ENCODE results near the gene TLK2.
"Not testable (repeated sequence)": the region's sequence is repeated elsewhere in the genome, so short reads cannot be mapped to it uniquely, and the experiment has no call there.

DNA sequence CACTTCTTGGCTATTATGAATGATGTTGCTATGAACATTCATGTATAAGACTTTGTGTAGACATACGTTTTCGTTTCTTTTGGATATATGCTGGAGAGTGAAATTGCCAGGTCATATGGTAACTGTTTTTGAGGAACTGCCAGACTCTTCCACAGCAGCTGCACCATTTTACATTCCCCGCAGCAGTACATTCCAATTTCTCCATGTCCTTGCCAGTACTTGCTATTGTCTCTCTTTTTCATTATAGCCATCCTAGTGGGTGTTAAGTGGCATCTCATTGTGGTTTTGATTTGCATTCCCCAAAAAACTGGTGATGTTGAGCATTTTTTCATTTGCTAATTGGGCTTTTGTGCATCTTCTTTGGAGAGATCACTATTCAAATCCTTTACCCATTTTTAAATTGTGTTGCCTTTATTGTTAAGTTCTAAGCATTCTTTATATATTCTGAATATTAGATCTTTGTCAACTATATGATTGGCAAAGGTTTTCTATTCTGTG is 64.7 kb downstream of the TLK2 start:
- TF ChIP-seq, protein P1, sequence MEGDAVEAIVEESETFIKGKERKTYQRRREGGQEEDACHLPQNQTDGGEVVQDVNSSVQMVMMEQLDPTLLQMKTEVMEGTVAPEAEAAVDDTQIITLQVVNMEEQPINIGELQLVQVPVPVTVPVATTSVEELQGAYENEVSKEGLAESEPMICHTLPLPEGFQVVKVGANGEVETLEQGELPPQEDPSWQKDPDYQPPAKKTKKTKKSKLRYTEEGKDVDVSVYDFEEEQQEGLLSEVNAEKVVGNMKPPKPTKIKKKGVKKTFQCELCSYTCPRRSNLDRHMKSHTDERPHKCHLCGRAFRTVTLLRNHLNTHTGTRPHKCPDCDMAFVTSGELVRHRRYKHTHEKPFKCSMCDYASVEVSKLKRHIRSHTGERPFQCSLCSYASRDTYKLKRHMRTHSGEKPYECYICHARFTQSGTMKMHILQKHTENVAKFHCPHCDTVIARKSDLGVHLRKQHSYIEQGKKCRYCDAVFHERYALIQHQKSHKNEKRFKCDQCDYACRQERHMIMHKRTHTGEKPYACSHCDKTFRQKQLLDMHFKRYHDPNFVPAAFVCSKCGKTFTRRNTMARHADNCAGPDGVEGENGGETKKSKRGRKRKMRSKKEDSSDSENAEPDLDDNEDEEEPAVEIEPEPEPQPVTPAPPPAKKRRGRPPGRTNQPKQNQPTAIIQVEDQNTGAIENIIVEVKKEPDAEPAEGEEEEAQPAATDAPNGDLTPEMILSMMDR (IDR thresholded peaks at IDR 0.05): not testable (repeated sequence)
- TF ChIP-seq POLR2A (IDR thresholded peaks at IDR 0.05): not testable (repeated sequence)

All from thyroid gland (tissue), 4 donors.